DLD1 (cell line): ENCODE results near the gene KCTD14.
"Not testable (repeated sequence)": the region's sequence is repeated elsewhere in the genome, so short reads cannot be mapped to it uniquely, and the experiment has no call there.

Experiments
- in situ Hi-C: cut with HindIII; loops from 2 replicates; pipeline ENCODE4 v1.10.0; 2017; ENCODE audit warnings: low sequenced_read_pairs

The KCTD14 gene

GRCh38 chr11:78022397-78023396 is at the start of gene KCTD14:
Gene KCTD14, minus strand, starts transcription at chr11:78023276. Its CDS starts 27 bp downstream, at chr11:78023249.
- in situ Hi-C loops = no loop called here

GRCh38 chr11:78072455-78072854 is 49.4 kb upstream of the KCTD14 start:
- in situ Hi-C loops = no loop called here

DNA sequence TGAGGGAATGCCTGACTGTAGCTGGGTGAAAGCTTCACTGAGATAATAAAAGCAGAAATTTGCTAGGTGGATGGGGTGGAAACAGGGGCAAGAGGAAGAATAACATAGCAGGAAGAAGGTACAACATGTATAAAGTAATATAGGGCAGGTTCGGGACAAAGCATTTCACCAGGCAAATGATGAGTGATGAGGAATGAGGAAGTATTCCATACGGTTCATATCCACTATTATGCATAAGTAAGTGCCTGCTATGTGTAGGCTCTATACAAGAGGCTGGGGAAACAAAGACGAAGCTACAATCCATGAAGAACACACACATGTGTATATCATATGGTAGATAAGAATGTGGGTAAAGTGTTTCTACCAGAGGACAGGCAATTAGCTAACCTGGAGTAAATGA is 48.6 kb upstream of the KCTD14 start:
- in situ Hi-C loops = no loop called here

- in situ Hi-C loops = no loop called here
Observed at GRCh38 chr11:78070621-78071020, 47.5 kb upstream of the KCTD14 start.

DNA sequence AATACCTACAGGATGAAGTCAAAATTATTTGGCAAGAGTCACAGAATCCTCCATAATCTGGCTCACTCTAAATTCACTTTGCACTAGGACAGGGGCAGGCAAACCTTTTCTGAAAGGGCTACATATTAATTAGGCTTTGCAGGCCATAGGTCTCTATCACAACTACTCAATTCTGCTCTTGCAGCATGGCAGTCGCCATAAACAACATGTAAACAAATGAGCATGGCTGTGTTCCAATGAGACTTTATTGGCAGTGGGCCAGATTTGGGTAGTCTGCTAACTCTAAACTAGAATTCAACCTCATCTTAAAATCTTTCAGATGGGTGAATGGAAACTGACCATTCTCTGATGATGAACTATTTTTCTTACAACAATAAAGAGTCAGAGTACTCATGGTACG is 46.4 kb upstream of the KCTD14 start:
- in situ Hi-C loops = no loop called here

DNA sequence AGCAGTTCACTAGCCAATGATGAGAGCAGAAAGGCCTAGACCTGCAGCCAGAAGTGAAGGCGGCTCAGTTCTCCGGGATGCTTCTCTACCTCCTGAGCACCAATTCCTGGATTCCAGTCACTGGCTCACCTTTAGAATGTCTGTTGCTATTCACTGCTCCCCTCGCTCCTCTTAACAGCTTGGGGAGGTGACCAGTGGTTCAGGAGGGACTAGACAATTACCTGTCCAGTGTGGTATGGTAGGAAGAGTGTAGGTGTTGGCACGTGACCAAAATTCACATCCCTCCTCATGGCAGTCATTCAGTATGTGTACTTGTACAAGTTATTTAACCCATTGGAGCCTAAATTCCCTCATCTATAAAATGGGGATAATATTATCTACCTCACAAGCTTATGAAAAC is 44.6 kb upstream of the KCTD14 start:
- in situ Hi-C loops = no loop called here

DNA sequence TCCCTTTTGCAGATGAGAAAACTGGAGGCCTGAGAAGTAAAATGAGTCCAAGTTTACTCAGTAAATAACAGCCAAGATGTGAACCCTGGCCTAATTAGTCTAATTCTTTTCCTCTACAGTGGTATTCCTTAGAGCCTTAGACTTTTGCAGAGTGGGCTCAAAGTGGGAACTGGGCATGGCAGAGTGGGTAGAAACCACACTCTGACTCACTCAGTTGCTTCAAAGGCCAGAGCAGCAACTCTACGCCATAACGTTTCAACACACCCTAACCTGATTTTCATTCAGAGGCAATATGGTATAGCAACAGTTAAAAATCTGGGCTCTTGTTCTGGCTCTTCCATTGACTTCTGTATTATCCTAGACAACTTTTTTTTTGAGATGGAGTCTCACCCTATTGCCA is 43.4 kb upstream of the KCTD14 start:
- in situ Hi-C loops = no loop called here

- in situ Hi-C loops = no loop called here
Observed at GRCh38 chr11:78065203-78065602, 42.1 kb upstream of the KCTD14 start.

DNA sequence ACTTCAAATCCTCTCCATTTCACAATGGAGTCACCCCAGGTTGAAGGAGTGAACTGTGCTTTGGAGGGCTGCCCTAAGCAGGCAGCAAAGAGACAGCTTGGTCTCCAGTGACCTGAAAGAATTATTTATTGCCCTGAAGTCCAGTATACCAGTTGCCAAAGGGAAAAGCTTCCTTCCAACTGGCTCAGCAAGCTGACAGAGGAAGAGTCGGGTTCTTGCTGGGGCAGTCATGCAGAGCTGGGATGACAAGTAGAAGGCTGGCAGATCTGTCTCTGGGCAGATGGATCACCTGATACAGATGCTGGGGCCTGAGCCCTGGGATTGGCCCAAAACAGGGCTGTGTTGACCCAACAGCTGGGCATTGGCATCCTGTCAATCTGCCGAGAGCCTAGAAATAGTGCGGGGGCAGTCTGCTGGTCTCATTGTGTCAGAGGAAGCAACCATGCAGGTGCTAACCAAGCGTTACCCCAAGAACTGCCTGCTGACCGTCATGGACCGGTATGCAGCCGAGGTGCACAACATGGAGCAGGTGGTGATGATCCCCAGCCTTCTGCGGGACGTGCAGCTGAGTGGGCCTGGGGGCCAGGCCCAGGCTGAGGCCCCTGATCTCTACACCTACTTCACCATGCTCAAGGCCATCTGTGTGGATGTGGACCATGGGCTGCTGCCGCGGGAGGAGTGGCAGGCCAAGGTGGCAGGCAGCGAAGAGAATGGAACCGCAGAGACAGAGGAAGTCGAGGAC is 40.5 kb upstream of the KCTD14 start, which contains the start of gene THRSP:
THRSP (plus strand) TSS at position 422 of the 742 bp plus-strand sequence; CDS start at position 443, 21 bp downstream.
- in situ Hi-C loops = no loop called here

DNA sequence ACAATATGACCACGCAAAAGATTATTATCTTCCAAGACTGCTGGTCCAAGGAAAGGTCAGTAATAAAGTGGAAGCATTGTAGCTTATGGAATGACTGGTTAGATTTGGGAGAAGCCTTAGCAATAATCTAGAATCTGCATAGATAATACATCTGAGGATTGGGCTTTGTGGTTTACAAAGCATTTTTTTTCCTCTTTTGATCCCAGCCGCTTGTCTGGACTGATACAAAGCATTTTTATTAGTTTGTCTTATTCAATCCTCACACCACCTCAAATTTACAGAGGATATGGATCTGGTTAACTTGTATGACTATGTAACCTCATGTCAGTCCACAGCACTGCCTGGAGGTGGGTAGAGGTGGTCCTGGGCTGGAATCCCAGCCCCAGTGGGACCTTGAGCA is 39.6 kb upstream of the KCTD14 start:
- in situ Hi-C loops = no loop called here

DNA sequence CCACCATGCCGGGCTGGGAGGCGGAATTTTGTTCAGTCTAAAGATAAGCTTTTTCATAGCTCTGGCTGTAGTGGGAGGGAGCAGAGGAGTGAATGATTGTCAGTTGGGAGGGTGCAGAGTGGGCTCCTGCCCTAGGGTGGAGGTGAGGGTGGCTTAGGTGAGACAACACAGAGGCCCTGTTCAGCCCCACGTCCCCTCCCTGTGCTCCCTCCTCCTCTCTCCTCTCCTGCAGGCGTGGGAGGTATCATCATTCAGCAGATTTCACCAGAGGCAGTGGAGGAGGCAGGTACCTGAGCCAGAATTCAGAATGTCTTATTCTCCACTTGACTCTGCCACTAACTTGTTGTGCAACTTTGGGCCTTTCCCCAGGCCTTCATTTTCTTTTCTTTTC is 38.8 kb upstream of the KCTD14 start:
- in situ Hi-C loops = no loop called here

DNA sequence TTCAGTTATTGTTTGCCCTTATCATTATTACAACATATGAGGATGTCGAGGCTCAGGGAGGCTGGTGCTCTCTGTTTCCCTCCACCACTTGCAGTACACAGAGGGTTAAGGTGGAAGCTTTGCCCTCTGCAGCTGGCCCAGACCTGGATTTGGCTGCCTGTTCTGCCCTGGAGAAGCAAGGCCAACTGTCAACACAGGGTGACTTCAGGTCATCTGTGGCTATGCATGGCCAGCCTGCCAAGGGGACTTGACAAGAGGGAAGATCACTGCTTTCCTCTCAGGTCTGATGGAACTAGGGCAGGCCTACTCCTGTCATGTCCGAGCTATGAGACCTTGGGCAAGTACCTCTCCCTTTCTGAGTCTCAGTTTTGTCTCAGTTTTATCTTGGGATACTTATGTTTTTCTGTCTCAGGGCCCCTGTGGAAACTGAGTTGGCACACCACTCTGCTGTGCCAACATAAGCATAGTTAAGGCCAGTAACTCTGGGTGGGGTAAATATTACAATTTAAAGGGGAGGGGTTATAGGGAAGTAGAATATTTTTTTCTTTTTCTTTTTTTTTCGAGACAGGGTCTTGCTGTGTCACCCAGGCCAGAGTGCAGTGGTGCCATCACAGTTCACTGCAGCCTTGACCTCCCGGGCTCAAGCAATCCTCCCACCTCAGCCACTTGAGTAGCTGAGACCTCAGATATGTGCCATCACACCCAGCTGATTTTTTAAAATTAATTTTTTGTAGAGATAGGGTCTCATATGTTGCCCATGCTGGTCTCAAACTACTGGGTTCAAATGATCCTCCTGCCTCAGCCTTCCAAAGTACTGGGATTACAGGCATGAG is 38.2 kb upstream of the KCTD14 start:
- in situ Hi-C loops = no loop called here

- in situ Hi-C loops = no loop called here
Observed at GRCh38 chr11:78060533-78060932, 37.5 kb upstream of the KCTD14 start.

DNA sequence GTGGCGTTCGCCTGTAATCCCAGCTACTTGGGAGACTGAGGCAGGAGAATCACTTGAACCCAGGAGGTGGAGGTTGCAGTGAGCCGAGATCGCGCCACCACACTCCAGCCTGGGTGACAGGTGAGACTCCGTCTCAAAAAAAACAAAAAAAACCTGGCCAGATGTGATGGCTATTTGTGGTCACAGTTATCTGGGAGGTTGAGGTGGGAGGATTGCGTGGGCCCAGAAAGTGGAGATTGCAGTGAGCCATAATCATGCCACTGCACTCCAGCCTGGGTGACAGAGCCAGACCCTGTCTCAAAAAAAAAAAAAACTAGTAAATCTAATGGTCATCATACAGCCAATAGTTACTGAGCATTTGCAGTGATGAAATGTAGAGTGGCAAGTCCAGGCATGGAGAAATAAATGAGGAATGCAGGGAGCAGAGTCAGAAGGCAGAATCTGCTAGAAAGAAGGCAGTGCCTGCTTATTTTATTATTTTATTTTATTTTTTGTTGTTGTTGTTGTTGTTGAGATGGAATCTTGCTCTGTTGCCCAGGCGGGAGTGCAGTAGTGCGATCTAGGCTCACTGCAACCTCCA is 36.8 kb upstream of the KCTD14 start:
- in situ Hi-C loops = not testable (repeated sequence)

DNA sequence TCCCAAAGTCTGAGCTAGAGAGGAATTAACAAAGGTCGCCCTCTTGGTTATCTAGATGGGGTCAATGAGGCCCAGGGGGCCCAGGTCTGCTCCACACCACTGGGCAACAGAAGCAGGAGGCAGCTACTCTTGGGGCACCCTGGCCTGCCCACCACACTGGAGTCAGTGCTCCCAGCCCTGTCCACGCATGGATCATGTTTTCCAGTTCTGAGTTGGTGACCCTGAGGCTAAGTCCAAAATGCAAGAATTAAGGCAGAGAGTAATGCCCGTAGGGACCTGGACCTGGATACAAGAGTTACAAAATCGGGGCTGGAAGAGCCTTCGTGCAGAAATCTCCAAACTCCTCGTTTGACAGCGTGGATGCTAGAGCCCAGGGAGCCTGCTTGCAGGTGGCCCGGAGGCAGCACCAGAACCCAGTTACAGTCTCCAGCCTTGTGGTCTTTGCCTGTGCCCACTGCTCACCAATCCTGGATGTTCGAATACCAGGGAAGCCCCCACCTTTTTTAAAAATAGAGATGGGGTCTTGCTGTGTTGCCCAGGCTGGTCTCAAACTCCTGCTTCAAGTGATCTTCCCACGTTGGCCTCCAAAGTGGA is 34.5 kb upstream of the KCTD14 start:
- in situ Hi-C loops = no loop called here

- in situ Hi-C loops = no loop called here
Observed at GRCh38 chr11:78056093-78056492, 33.0 kb upstream of the KCTD14 start.

- in situ Hi-C loops = no loop called here
Observed at GRCh38 chr11:78054971-78055370, 31.9 kb upstream of the KCTD14 start.

DNA sequence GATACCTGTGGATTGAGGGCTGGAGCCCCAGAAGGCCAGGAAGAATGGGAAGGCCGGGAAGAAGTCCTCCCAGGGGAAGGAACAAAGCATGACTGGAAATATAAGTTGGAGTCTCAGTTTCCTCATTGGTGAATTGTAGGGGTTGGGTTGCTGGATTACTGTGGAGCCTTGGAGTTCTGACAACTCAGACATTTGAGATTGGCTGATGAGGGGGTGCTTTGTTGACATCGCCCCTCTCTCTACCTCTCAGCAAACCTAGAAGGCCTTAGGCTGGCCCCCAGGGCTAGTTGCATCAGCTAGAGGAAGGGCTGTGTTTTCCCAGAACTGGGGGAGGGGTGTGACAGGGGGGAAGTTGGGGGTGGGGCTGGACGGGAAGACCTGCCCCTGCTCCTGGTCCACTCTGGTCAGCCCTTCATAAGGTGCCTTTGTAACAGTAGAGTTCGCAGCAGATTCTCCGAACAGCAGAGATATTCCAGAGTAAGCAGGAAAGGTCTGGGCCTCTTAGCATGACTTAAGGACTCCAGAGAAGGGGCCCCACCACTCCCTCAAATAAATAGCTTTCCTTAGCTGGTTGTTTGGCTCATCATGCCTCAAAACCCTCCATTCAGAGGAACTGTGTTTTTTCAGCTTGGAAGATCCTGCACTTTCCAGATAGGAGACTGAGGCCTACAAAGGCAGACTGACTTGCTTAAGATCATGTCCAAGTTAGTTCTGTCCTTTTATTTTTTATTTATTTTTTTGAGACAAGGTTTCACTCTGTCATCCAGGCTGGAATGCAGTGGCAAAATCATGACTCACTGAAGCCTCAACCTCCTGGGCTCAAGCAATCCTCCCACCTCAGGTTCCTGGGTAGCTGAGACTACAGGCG is 28.1 kb upstream of the KCTD14 start:
- in situ Hi-C loops = no loop called here

DNA sequence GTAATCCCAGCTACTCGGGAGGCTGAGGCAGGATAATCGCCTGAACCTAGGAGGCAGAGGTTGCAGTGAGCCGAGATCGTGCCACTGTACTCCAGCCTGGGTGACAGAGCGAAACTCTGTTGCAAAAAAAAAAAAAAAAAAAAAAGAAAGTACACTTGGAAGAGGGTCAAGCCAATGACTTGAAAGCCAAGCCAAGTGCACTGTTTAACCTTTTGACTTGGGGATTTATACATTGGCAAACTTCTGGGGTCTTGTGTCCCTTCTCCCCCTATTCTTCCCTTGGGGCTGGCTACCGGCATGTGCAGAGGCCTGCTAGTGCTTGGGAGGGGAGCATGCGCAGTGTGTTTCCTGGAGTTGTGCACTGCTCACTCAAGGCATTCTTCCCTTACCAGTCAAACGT is 26.3 kb upstream of the KCTD14 start:
- in situ Hi-C loops = no loop called here
